C4-2B (cell line): ENCODE measurements around the gene WSCD1.

Experiments
- ZFX ChIP-seq: fragments of 450-650 bp; IDR thresholded peaks from 2 replicates; pipeline ENCODE4 v1.6.1; 2017
- TF ChIP-seq, protein P1 (sequence below): fragments of 450-650 bp; conservative IDR thresholded peaks from 2 replicates; pipeline ENCODE4 v1.5.1; 2017; ENCODE audit warnings: mild to moderate bottlenecking

DNA sequence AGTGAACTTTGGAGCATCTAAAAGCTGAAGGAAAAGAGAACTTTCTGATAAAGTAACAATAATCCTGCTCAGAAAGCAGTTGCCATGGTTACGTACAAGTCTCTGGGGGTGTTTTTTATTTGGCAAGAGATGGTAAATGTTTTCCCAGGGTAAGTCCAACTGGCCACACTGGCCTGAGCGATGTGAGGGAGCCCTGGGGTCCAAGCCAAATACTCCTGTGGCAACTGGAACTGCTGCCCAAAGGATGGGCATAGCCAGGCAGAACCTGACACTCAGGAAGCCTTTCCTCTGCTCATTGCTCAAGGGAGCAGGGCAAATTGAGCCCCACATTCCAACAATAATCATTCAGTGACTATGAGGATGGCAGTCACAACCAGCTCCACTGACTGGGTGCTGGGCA, 26.8 kb upstream of the WSCD1 start:
- TF ChIP-seq, protein P1, sequence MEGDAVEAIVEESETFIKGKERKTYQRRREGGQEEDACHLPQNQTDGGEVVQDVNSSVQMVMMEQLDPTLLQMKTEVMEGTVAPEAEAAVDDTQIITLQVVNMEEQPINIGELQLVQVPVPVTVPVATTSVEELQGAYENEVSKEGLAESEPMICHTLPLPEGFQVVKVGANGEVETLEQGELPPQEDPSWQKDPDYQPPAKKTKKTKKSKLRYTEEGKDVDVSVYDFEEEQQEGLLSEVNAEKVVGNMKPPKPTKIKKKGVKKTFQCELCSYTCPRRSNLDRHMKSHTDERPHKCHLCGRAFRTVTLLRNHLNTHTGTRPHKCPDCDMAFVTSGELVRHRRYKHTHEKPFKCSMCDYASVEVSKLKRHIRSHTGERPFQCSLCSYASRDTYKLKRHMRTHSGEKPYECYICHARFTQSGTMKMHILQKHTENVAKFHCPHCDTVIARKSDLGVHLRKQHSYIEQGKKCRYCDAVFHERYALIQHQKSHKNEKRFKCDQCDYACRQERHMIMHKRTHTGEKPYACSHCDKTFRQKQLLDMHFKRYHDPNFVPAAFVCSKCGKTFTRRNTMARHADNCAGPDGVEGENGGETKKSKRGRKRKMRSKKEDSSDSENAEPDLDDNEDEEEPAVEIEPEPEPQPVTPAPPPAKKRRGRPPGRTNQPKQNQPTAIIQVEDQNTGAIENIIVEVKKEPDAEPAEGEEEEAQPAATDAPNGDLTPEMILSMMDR, result no peak
- TF ChIP-seq ZFX, result no peak
